Breast epithelium (tissue), 3 donors: ENCODE results near the gene PRDM16.

ENCODE experiments used
- POLR2A ChIP-seq: fragments of 450-650 bp; IDR thresholded peaks from one replicate; pipeline ENCODE4 v1.6.1; 2016; ENCODE audit warnings: antibody characterized with exemption, mild to moderate bottlenecking, moderate library complexity
- POLR2AphosphoS5 ChIP-seq, 3 donors: sonication (generic); formaldehyde crosslinking; IDR thresholded peaks; one replicate each; pipeline ENCODE4 v1.6.1; 2017; ENCODE audit warnings: antibody characterized with exemption in 3 of 3
- TF ChIP-seq, protein P1 (sequence below), 3 donors: fragments of 450-650 bp; IDR thresholded peaks; one replicate each; pipeline ENCODE4 v1.5.1; 2016 to 2017; ENCODE audit warnings: antibody characterized with exemption in 3 of 3, mild to moderate bottlenecking in 3 of 3, moderate library complexity in 3 of 3

DNA sequence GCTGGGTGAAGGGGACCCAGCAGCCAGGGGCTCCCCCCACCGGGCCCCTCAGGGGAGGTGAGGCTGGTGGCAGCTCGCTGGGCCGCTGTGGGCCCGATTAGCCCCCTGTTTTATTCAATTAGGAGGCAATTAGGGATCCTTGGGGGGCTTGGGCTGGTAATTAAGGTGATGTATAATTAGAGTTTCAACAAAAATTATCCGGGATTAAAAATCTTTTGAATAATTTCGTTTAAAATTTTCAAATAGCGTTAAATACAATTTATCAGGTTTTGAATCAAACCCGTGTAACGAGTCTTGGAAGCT is 4.1 kb downstream of the PRDM16 start:
- TF ChIP-seq, protein P1, sequence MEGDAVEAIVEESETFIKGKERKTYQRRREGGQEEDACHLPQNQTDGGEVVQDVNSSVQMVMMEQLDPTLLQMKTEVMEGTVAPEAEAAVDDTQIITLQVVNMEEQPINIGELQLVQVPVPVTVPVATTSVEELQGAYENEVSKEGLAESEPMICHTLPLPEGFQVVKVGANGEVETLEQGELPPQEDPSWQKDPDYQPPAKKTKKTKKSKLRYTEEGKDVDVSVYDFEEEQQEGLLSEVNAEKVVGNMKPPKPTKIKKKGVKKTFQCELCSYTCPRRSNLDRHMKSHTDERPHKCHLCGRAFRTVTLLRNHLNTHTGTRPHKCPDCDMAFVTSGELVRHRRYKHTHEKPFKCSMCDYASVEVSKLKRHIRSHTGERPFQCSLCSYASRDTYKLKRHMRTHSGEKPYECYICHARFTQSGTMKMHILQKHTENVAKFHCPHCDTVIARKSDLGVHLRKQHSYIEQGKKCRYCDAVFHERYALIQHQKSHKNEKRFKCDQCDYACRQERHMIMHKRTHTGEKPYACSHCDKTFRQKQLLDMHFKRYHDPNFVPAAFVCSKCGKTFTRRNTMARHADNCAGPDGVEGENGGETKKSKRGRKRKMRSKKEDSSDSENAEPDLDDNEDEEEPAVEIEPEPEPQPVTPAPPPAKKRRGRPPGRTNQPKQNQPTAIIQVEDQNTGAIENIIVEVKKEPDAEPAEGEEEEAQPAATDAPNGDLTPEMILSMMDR (IDR thresholded peaks at IDR 0.05): no peak
- no peak for TF ChIP-seq POLR2A
- TF ChIP-seq POLR2AphosphoS5 (IDR thresholded peaks at IDR 0.05): no peak
